ENCODE results near the gene GEMIN4. TPM values are rescaled to one million over a fixed set of nuclear protein-coding genes. Genes with fewer than 3 reads are reported as not detected.

The GEMIN4 gene
- total RNA-seq, 1 donor from 2014 or later: 19.3 TPM

GRCh38 chr17:705863-706262 lies 46.2 kb downstream of the GEMIN4 start:
- no peak for DNase-seq (ENCODE audit: extremely low spot score, unreplicated experiment)
- no peaks in the 10 kb centered on the region for H3K9me3 Mint-ChIP-seq (ENCODE audit: unreplicated experiment)
- H3K4me3 Mint-ChIP-seq (ENCODE audit: unreplicated experiment): no peak overlapping the region
- peaks cover 17% of the 10 kb centered on the region for H3K36me3 Mint-ChIP-seq (ENCODE audit: unreplicated experiment)
- H3K27me3 Mint-ChIP-seq (ENCODE audit: unreplicated experiment): no peaks in the 10 kb centered on the region
- no peak overlapping the region for H3K27ac Mint-ChIP-seq (ENCODE audit: unreplicated experiment)
- no peaks in the 10 kb centered on the region for H3K4me1 Mint-ChIP-seq (ENCODE audit: unreplicated experiment)
- TF ChIP-seq, protein P1, sequence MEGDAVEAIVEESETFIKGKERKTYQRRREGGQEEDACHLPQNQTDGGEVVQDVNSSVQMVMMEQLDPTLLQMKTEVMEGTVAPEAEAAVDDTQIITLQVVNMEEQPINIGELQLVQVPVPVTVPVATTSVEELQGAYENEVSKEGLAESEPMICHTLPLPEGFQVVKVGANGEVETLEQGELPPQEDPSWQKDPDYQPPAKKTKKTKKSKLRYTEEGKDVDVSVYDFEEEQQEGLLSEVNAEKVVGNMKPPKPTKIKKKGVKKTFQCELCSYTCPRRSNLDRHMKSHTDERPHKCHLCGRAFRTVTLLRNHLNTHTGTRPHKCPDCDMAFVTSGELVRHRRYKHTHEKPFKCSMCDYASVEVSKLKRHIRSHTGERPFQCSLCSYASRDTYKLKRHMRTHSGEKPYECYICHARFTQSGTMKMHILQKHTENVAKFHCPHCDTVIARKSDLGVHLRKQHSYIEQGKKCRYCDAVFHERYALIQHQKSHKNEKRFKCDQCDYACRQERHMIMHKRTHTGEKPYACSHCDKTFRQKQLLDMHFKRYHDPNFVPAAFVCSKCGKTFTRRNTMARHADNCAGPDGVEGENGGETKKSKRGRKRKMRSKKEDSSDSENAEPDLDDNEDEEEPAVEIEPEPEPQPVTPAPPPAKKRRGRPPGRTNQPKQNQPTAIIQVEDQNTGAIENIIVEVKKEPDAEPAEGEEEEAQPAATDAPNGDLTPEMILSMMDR (IDR thresholded peaks at IDR 0.05): no peak

GRCh38 chr17:705011-705410 lies 47.1 kb downstream of the GEMIN4 start:
- Mint-ChIP-seq H3K9me3 (ENCODE audit: unreplicated experiment) (no peaks in the 10 kb centered on the region), H3K27ac (ENCODE audit: unreplicated experiment) (no peak overlapping the region), H3K4me3 (ENCODE audit: unreplicated experiment) (no peak overlapping the region), H3K27me3 (ENCODE audit: unreplicated experiment) (no peaks in the 10 kb centered on the region), H3K4me1 (ENCODE audit: unreplicated experiment) (no peaks in the 10 kb centered on the region), H3K36me3 (ENCODE audit: unreplicated experiment) (peaks cover 17% of the 10 kb centered on the region)
- TF ChIP-seq, protein P1 (IDR thresholded peaks at IDR 0.05): no peak
- no peak for DNase-seq (ENCODE audit: extremely low spot score, unreplicated experiment)

DNA sequence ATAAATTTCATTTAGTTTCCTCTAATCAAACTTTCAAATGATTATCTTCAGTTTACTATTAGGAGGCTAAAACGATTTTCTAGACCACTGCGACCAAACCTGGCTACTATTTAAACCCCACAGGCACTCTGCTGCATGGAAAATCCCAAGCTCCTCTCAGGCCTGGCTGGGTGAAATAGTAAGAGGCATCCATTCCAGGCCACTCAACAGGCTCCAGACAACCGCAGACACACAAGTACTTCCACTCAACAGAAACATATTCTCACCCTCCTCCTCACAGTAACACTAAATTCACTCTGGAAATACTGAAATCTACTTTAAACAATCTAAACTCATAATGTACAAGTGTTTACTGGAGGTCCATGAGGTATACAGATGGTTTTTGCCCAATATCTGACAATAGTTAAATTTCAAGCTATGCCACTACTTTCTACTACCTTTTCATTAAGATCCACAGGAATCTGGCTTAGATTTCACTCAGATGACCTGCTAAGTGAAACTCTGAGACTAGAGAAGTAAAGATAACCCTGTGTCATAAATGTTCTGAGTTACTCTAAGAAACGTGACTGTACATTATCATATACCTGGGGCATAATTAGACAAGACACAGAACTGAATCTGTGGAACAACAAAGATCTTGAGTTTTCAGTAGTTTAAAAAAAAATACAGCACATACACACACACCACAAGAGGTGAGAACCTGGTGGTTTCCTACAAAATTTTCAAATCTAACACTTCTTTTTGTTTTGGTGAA lies 47.8 kb downstream of the GEMIN4 start:
- Mint-ChIP-seq H3K9me3 (ENCODE audit: unreplicated experiment) (no peaks in the 10 kb centered on the region), H3K4me1 (ENCODE audit: unreplicated experiment) (no peaks in the 10 kb centered on the region), H3K4me3 (ENCODE audit: unreplicated experiment) (no peak overlapping the region), H3K27me3 (ENCODE audit: unreplicated experiment) (no peaks in the 10 kb centered on the region), H3K27ac (ENCODE audit: unreplicated experiment) (no peak overlapping the region), H3K36me3 (ENCODE audit: unreplicated experiment) (peaks cover 13% of the 10 kb centered on the region)
- TF ChIP-seq, protein P1 (IDR thresholded peaks at IDR 0.05): no peak
- DNase-seq (ENCODE audit: extremely low spot score, unreplicated experiment): no peak

DNA sequence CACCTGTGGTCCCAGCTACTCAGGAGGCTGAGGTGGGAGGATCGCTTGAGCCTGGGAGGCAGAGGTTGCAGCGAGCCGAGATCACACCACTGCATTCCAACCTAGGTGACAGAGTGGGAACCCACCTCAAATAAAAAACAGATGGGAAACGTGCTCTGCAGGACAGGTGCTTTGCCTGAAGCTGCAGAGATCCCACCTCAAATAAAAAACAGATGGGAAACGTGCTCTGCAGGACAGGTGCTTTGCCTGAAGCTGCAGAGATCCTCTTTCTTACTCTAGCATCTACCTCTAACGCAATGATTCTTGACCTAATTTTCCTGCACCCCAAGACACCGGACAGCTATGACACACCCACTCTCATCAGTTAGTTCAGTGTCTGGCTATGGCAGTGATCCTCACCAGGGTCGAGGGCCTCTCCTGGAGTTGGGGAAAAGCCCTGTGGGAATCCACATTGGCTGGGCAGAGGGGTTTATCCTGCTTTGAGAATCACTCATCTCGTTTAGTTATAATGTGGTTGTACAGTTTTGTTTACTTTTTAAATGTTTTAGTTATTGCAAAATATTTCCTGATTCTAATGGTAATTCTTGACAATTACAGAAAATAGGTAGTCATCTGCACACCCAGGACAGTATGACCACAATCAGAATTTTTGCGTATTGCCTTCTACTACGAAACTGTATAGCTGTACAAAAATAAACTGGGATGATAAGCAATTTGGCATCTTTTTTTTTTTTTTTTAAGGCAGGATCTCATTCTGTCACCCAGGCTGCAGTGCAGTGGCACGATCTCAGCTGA lies 48.8 kb downstream of the GEMIN4 start:
- Mint-ChIP-seq H3K27ac (ENCODE audit: unreplicated experiment) (no peak overlapping the region), H3K9me3 (ENCODE audit: unreplicated experiment) (no peaks in the 10 kb centered on the region), H3K36me3 (ENCODE audit: unreplicated experiment) (peaks cover 7% of the 10 kb centered on the region), H3K27me3 (ENCODE audit: unreplicated experiment) (no peaks in the 10 kb centered on the region), H3K4me3 (ENCODE audit: unreplicated experiment) (no peak overlapping the region), H3K4me1 (ENCODE audit: unreplicated experiment) (no peaks in the 10 kb centered on the region)
- TF ChIP-seq, protein P1 (IDR thresholded peaks at IDR 0.05): no peak
- DNase-seq (ENCODE audit: extremely low spot score, unreplicated experiment): no peak

- no peak overlapping the region for H3K4me3 Mint-ChIP-seq (ENCODE audit: unreplicated experiment)
- peaks cover 18% of the 10 kb centered on the region for H3K36me3 Mint-ChIP-seq (ENCODE audit: unreplicated experiment)
- TF ChIP-seq, protein P1 (IDR thresholded peaks at IDR 0.05): peak; percentile 77
- DNase-seq (ENCODE audit: extremely low spot score, unreplicated experiment): no peak
- H3K4me1 Mint-ChIP-seq (ENCODE audit: unreplicated experiment): peaks cover 1% of the 10 kb centered on the region
- H3K27me3 Mint-ChIP-seq (ENCODE audit: unreplicated experiment): no peaks in the 10 kb centered on the region
- H3K27ac Mint-ChIP-seq (ENCODE audit: unreplicated experiment): no peak overlapping the region
- no peaks in the 10 kb centered on the region for H3K9me3 Mint-ChIP-seq (ENCODE audit: unreplicated experiment)
Observed at GRCh38 chr17:700504-701094, 51.5 kb downstream of the GEMIN4 start.
